Left ventricle myocardium superior (tissue), 1 donor: ENCODE measurements around the gene MAOB. TPM values are rescaled to one million over a fixed set of nuclear protein-coding genes. Genes with fewer than 3 reads are reported as not detected.
"Not testable (repeated sequence)": the region's sequence is repeated elsewhere in the genome, so short reads cannot be mapped to it uniquely, and the experiment has no call there.

Source experiments
- ATAC-seq: fragments of 200-7000 bp; cut with Tn5 transposase; one replicate; pipeline ENCODE4 v1.9.1; 2020; ENCODE audit warnings: mild to moderate bottlenecking, moderate library complexity
- DNase-seq: peaks from one replicate; pipeline ENCODE4 v3.0.0-alpha.2; 2020
- intact Hi-C: fragments of 100-400 bp; cut with micrococcal nuclease; formaldehyde crosslinking; loops from one replicate; pipeline ENCODE4 v1.11.0; 2022
- total RNA-seq: library from RNA; stranded (reverse); fragmentation: NEBNext Ultra II Directional; extraction: Animal tissue kit (Norgen Biotek cat#: 25700); gene quantifications from one replicate; pipeline ENCODE4 v1.2.1, GENCODE V29; 2021
- donor health status: DM: no; HTN: yes; CAD: no; lungs with severe emphysema.

MAOB gene
- total RNA-seq, 1 donor from 2014 or later: 126 TPM

- intact Hi-C loops: no loop called here
- no peak for DNase-seq
- no peak for ATAC-seq
Measured at GRCh38 chrX:43805579-43805978, 76.7 kb downstream of the MAOB start.

DNA sequence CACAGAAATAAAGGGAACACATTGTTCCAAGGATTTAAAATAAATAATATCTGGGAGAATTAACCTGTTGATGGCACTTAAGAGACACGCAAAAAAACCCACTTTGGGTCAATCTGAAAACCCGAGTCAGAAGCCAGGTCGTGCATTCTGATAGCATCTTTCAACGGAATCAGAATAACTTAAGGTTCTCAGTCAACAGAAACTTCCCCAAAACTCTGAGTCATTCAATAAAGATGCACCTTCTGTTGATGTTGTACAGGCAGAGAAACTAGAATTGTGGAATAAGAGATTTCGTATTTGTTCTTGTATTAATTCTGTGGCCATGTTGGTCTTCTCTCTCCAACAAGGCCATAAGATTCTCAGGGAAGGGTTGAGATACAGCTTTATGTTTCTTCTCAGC is 78.2 kb downstream of the MAOB start:
- ATAC-seq (no peak), DNase-seq (no peak)
- intact Hi-C loops: no loop called here

DNA sequence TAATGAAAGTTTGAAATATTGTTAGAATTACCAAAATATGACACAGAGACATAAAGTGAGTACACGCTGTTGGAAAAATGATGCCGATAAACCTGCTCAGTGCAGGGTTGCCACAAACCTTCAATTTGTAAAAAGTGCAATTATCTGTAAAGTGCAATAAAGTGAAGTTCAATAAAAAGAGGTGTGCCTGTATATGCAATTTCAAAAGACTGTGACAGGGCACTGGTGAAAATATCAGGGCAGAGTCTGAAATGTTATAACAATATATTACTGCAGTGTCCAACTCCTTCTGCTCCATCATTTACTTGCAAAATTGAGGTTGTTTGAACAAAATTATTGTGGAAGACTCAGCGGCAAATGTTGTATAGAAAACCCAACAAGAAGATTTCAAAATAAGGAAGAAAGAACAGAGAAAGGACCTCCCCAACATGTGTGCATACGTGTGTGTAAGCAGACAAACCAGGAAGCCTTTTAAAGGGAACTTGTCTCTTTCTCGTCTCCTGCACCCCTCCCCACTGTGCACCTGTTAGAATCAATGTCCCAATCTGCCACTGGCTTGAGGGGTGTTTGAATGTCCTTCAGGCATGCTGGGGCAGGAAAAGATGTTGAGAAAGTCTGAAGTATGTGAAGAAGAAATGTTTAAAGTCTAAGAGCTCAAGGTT is 96.2 kb downstream of the MAOB start:
- DNase-seq (no peak), ATAC-seq (no peak)
- intact Hi-C loops: no loop called here

DNA sequence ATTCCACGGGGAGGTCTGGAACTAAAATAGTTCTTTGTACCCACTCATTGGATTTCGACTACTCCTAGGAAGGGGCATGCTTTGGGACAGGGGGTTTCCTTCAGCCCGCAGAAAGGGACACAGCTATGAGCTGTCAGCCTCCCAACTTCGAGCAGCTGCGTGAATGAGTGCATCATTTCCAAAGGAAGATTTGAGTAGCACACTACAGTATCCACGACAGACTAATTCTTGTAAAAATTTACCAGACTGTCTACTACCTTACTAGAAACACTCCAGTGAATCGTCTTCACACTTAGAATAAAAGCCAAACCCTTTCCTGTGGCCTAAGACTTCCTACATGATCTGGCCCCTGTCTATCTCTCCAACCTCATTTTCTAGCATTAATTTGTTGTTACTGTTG is 124.2 kb downstream of the MAOB start:
- ATAC-seq (no peak), DNase-seq (no peak)
- intact Hi-C loops: no loop called here

GRCh38 chrX:43756076-43756475 is 126.2 kb downstream of the MAOB start:
- intact Hi-C loops: no loop called here
- DNase-seq (no peak), ATAC-seq (no peak)

- ATAC-seq: no peak
- DNase-seq: no peak
- intact Hi-C loops: no loop called here
Measured at GRCh38 chrX:43753637-43754036, 128.6 kb downstream of the MAOB start.

- ATAC-seq (peak; percentile 89), DNase-seq (peak; percentile 30)
- intact Hi-C loops: loop anchor here (2.0 kb wide), 1 partner anchor 191 kb away; no protein-coding TSS in a partner anchor
Measured at GRCh38 chrX:43750248-43750676, 132.0 kb downstream of the MAOB start.

- ATAC-seq: no peak
- intact Hi-C loops: no loop called here
Measured at GRCh38 chrX:43747476-43747875, 134.8 kb downstream of the MAOB start.

GRCh38 chrX:43745938-43746721 is 136.1 kb downstream of the MAOB start:
- DNase-seq (no peak), ATAC-seq (no peak)
- intact Hi-C loops: no loop called here

More at GRCh38 chrX:43747476-43747875, 134.8 kb downstream of the MAOB start:
- DNase-seq: no peak

- DNase-seq (no peak), ATAC-seq (no peak)
- intact Hi-C loops: no loop called here
Measured at GRCh38 chrX:43744284-43744683, 138.0 kb downstream of the MAOB start.

GRCh38 chrX:43743100-43743822 is 139.0 kb downstream of the MAOB start:
- DNase-seq: no peak
- intact Hi-C loops: no loop called here
- ATAC-seq: peak; percentile 15

DNA sequence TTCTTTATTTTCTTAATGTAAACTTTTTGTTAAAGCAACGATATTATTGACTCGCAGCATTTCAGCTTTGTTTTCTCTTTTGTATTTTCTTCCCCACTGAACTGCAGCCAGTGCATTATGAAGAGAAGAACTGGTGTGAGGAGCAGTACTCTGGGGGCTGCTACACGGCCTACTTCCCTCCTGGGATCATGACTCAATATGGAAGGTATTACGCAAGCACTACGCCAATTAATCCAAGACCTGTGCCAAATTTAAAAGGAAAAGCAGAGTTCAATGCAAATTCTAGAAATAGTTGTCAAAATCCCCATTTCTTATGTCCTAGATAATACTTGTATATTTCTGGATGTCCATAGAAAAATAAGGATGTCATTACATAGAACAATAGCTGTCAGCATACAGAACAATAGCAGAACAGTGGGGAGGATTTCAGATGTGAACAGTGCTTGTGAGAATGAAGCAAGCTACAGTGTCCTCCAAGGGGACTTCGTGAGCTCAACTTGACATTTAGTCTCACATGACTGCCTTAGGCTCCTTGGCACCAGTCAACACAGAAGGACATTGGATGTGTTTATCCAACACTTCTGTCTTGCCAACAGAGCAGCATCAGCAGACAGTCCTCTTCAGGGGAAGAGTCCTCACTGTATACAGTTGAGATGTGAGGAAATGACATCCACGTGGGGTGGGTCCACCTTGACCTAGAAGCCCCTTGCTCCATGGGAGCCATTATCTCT is 140.2 kb downstream of the MAOB start:
- DNase-seq: no peak
- intact Hi-C loops: no loop called here
- peak; percentile 91 for ATAC-seq

- no peak for DNase-seq
- intact Hi-C loops: no loop called here
- no peak for ATAC-seq
Measured at GRCh38 chrX:43735957-43736356, 146.3 kb downstream of the MAOB start.

DNA sequence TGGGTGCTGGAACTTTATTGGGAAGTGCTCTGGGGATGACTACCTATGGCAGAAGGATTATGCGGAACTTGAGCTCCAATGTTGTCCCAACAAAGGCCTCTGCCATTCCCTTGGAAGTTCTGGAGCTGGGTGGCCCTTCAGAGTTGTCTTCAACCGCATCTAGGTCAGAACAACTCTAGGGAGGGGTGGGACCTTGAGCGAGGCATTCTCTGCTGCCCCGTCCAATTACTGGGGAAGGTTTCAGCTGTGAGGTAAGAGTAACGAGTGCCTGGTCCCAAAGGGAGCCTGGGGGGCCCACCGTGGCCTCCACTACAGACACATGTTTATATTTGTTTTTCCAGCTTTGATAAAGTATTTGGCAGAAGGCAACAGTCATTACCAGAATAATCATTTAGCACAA is 146.7 kb downstream of the MAOB start:
- DNase-seq (no peak), ATAC-seq (no peak)
- intact Hi-C loops: no loop called here

DNA sequence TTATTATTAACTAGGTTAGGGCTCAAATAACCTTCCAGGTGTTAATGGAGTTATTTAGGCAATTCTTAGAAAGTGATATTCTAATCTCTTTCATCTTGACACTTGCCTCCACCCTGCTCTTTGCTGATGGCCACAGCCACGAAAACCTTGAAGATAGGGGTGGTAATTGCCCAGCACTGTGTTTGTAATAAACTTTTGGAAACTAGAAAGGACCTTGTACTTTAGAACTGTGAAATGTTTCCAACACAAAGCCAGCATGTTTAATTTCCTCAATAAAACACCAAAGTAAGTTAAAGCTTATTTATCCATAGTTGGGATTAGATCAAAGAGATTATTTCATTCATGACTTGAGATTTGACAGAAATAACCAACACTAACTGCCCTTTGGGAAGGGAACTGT is 147.8 kb downstream of the MAOB start:
- ATAC-seq (no peak), DNase-seq (no peak)
- intact Hi-C loops: no loop called here

- ATAC-seq (no peak), DNase-seq (no peak)
- intact Hi-C loops: no loop called here
Measured at GRCh38 chrX:43733699-43734098, 148.6 kb downstream of the MAOB start.

- ATAC-seq (no peak), DNase-seq (no peak)
- intact Hi-C loops: no loop called here
Measured at GRCh38 chrX:43731086-43731485, 151.2 kb downstream of the MAOB start.

- DNase-seq (no peak), ATAC-seq (no peak)
- intact Hi-C loops: no loop called here
Measured at GRCh38 chrX:43728966-43729365, 153.3 kb downstream of the MAOB start.

DNA sequence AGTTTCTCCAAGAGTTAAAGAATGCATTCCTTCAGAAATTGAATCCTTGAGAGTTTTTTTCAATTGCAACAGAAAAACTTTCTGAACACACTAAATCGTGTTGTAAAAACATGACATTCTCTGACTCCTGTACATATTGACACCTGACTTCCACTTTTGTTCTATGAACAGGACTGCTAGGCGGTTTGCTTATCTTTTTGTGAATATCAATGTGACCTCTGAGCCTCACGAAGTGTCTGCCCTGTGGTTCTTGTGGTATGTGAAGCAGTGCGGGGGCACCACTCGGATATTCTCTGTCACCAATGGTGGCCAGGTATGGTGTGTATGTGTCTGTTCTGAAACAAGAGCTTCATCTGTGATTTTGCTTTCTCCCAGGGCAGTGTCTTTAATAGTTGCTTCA is 154.2 kb downstream of the MAOB start:
- intact Hi-C loops: no loop called here
- DNase-seq: no peak
- no peak for ATAC-seq

GRCh38 chrX:43727254-43727653 is 155.0 kb downstream of the MAOB start:
- DNase-seq, ATAC-seq, intact Hi-C loops: not testable (repeated sequence)
